Left lung (tissue), 10 donors: Measurements from ENCODE around the gene SMC4. TPM values are rescaled to one million over a fixed set of nuclear protein-coding genes. Genes with fewer than 3 reads are reported as not detected.
A peak's percentile ranks its signal among the peaks of the same experiment; 100 is the strongest.

Experiments
- ATAC-seq: fragments of 200-7000 bp; cut with Tn5 transposase; one replicate; pipeline ENCODE4 v1.9.1; 2020; ENCODE audit warnings: moderate library complexity
- DNase-seq, 4 donors: peaks; one replicate each; pipeline ENCODE4 v3.0.0-alpha.2; 2013 to 2020
- H3K27ac ChIP-seq, 2 donors: fragments of 200-600 bp; sonication (generic) in 1 of 2; one replicate each; pipeline versions ENCODE4 v1.5.0 to v1.8.0; 2020 to 2021
- H3K27me3 ChIP-seq, 2 donors: fragments of 200-600 bp; sonication (generic) in 1 of 2; one replicate each; pipeline versions ENCODE4 v1.5.0 to v1.8.0; 2020 to 2021
- H3K36me3 ChIP-seq, 2 donors: fragments of 200-600 bp; sonication (generic) in 1 of 2; one replicate each; pipeline versions ENCODE4 v1.5.0 to v1.8.0; 2020 to 2021
- H3K4me1 ChIP-seq, 2 donors: fragments of 200-600 bp; one replicate each; pipeline ENCODE4 v1.8.0; 2021
- H3K4me3 ChIP-seq, 2 donors: fragments of 200-600 bp; sonication (generic) in 1 of 2; one replicate each; pipeline versions ENCODE4 v1.5.0 to v1.8.0; 2020 to 2021; ENCODE audit warnings: mild to moderate bottlenecking in 1 of 2
- H3K9me3 ChIP-seq, 2 donors: fragments of 200-600 bp; sonication (generic) in 1 of 2; one replicate each; pipeline versions ENCODE4 v1.5.0 to v1.8.0; 2020 to 2021
- CTCF ChIP-seq, 2 donors: fragments of 200-600 bp; sonication (generic) in 1 of 2; IDR thresholded peaks; one replicate each; pipeline versions ENCODE4 v1.5.0 to v1.8.0; 2021; ENCODE audit warnings: antibody characterized with exemption in 2 of 2
- intact Hi-C, 2 donors: fragments of 100-400 bp; cut with DNase I; formaldehyde crosslinking; loops; one replicate each; pipeline versions ENCODE4 v1.11.2 to v1.14.2; 2022
- polyA plus RNA-seq, 6 donors: library from polyadenylated mRNA; unstranded; fragments of 120-200 nt; gene quantifications; one replicate each; pipeline ENCODE4 v1.2.1, GENCODE V29; 2013; ENCODE audit not compliant: insufficient read length in 6 of 6
- total RNA-seq, 2 donors: library from RNA; stranded (reverse); fragmentation: NEBNext Ultra II Directional; extraction: Animal tissue kit (Norgen Biotek cat#: 25700); gene quantifications; one replicate each; pipeline ENCODE4 v1.2.1, GENCODE V29; 2021
- donor health status: DM: no; HTN: yes; CAD: no.
- donor health status: DM: no; HTN: no; CAD: no.

The SMC4 gene
- total and polyA plus RNA-seq, 8 donors, result 68.6 to 224 (median 142) TPM

- H3K27ac ChIP-seq, result no peak overlapping the region
- ATAC-seq (no peak), DNase-seq (no peak)
- no peaks in the 10 kb centered on the region for H3K27me3 ChIP-seq
- no peak for TF ChIP-seq CTCF (IDR thresholded peaks at IDR 0.05)
- H3K9me3 ChIP-seq, result no peaks in the 10 kb centered on the region
- intact Hi-C loops, result no loop called here
- peaks cover 0 to 6% of the 10 kb centered on the region in 2 donors for H3K36me3 ChIP-seq
- no peaks in the 10 kb centered on the region for H3K4me1 ChIP-seq
- no peak overlapping the region for H3K4me3 ChIP-seq
Observed at GRCh38 chr3:160381470-160381869, 18.0 kb upstream of the SMC4 start.

- H3K36me3 ChIP-seq, result no peaks in the 10 kb centered on the region
- no peak overlapping the region for H3K4me3 ChIP-seq
- no peaks in the 10 kb centered on the region for H3K27me3 ChIP-seq
- H3K9me3 ChIP-seq, result no peaks in the 10 kb centered on the region
- H3K27ac ChIP-seq, result peak overlapping the region; percentile 28 to 73
- no peaks in the 10 kb centered on the region for H3K4me1 ChIP-seq
- DNase-seq, result peak in 1 of 4 donors; percentile 47
- peak; percentile 96 for ATAC-seq
- no peak for TF ChIP-seq CTCF (IDR thresholded peaks at IDR 0.05)
- intact Hi-C loops, result no loop called here
Observed at GRCh38 chr3:160384639-160385318, 14.7 kb upstream of the SMC4 start.

- Histone ChIP-seq H3K4me3 (no peak overlapping the region), H3K27me3 (no peaks in the 10 kb centered on the region), H3K4me1 (no peaks in the 10 kb centered on the region), H3K36me3 (no peaks in the 10 kb centered on the region), H3K9me3 (no peaks in the 10 kb centered on the region), H3K27ac (no peak overlapping the region)
- intact Hi-C loops, result no loop called here
- DNase-seq, result no peak
- peak; percentile 14 for ATAC-seq
- no peak for TF ChIP-seq CTCF (IDR thresholded peaks at IDR 0.05)
Observed at GRCh38 chr3:160390565-160391138, 8.8 kb upstream of the SMC4 start.

GRCh38 chr3:160392798-160393197, 6.7 kb upstream of the SMC4 start:
- intact Hi-C loops, result no loop called here
- Histone ChIP-seq H3K4me1 (peaks cover 0 to 2% of the 10 kb centered on the region in 2 donors), H3K27ac (no peak overlapping the region), H3K9me3 (no peaks in the 10 kb centered on the region), H3K36me3 (no peaks in the 10 kb centered on the region), H3K4me3 (no peak overlapping the region), H3K27me3 (no peaks in the 10 kb centered on the region)
- DNase-seq (no peak), ATAC-seq (no peak)
- TF ChIP-seq CTCF (IDR thresholded peaks at IDR 0.05), result no peak

- Histone ChIP-seq H3K4me1 (peaks cover 0 to 9% of the 10 kb centered on the region in 2 donors), H3K36me3 (no peaks in the 10 kb centered on the region), H3K27me3 (no peaks in the 10 kb centered on the region), H3K9me3 (no peaks in the 10 kb centered on the region), H3K27ac (no peak overlapping the region), H3K4me3 (no peak overlapping the region)
- intact Hi-C loops, result no loop called here
- TF ChIP-seq CTCF (IDR thresholded peaks at IDR 0.05), result no peak
- ATAC-seq (no peak), DNase-seq (no peak)
Observed at GRCh38 chr3:160393346-160394008, 6.0 kb upstream of the SMC4 start.
